GM03348 (cell line): ENCODE results near the gene NOP14.
"Not testable (repeated sequence)": the region's sequence is repeated elsewhere in the genome, so short reads cannot be mapped to it uniquely, and the experiment has no call there.

Experiments used
- DNase-seq: peaks from one replicate; pipeline ENCODE4 v3.0.0; 2012; ENCODE audit warnings: low spot score

The NOP14 gene

DNA sequence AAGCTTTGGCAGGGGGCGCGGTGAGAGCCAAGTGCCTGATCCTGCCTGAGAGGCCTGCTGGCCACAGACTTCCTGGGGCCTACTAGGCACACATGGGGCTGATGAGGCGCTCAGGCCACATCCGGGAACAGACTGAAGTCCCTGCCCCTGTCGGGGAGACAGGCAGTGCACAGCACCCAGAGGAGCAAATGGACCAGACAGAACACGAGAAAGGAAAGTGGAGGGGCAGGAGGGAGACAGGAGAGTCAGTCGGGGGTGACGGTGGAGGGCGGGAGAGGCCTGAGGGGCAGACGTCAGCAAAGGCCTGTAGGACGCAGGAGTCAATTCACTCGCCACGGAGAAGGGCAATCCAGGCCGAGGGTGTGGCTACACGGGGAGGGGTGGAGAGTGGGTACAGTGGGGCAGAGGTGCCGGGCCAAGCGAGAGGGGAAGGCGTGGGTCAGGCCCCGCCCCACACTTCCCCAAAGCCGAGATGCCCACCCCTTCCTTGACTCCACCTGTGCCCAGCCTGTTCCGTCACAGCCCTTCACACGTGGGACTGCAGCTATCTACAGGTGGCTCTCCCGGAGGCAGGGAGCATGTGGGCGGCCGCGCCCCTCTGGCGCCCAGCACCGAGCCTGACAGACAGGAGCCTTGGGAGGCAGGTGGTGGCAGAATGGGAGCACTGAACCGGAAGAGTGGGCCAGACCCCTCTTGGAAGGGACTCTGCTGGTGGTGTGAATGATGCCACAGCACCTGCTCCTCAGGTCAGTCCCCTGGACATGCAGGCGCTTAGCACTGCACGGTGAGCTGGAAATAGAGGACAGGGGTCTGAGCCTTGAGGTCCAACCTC, 20.5 kb downstream of the NOP14 start:
- DNase-seq: no peak

DNA sequence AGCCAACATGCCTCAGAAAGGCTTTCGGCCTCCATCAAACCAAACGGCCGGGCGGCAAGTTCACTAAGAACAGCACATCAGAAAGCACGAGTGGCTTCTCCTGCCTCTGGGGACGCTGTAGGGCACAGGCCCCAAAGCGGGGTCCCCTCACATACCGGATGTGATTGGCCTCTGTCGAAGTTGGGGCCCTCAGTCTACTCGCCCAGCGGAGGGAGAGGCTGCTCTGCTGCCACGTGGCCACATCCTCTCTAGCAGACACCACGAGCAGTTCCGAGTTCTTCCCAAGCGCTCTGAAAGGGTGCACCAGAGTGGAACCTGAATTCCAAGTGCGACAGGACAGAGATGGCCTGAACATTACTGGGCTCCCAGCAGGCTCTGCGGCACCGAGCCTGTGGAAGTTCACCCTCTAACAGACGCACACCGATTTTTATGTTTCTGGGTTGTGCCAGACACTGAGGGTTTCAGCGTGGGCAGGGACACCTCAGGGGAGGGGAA, 21.1 kb downstream of the NOP14 start:
- DNase-seq: no peak

DNA sequence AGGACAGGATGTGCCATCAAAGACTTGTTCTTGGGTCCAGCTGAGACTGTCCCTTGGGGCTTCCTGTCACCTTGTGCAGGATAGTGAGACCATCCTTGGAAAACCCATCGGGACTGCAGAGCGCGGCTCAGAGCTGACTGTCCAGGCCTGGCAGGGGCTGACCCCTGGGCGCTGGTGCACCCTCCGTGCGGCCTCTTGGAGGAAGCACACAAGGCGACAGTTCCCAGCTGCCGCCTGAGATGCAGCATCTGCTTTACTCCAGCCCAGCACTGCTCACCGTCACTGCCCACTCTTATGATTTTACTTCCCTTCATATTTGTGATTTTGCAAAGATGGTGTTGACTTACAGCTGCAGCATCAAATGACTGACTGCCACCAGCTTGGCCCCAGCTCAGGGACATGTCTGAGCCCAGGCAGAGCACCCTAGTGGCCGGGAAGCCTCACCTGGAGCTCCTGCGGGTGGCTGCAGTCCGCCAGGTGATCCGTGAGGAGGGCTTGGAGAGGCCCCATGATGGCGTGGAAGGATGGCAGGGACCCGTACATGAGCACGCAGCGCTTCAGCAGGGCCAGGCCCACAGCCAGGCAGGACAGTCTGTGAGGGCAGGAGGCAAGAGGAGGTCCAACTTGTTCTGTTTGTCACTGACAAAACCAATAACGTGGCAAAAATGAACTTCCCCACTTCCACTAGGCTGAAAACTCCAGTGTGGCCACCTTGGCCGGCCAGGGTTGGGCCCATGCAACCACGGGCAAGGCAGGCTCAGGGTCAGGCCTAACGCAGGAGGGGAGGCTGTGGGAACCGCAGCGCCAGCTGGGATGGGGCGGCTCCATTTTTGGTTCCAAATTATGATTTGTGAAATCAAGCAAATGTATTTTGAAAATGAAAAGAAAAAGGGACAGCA, 21.8 kb downstream of the NOP14 start:
- no peak for DNase-seq

DNA sequence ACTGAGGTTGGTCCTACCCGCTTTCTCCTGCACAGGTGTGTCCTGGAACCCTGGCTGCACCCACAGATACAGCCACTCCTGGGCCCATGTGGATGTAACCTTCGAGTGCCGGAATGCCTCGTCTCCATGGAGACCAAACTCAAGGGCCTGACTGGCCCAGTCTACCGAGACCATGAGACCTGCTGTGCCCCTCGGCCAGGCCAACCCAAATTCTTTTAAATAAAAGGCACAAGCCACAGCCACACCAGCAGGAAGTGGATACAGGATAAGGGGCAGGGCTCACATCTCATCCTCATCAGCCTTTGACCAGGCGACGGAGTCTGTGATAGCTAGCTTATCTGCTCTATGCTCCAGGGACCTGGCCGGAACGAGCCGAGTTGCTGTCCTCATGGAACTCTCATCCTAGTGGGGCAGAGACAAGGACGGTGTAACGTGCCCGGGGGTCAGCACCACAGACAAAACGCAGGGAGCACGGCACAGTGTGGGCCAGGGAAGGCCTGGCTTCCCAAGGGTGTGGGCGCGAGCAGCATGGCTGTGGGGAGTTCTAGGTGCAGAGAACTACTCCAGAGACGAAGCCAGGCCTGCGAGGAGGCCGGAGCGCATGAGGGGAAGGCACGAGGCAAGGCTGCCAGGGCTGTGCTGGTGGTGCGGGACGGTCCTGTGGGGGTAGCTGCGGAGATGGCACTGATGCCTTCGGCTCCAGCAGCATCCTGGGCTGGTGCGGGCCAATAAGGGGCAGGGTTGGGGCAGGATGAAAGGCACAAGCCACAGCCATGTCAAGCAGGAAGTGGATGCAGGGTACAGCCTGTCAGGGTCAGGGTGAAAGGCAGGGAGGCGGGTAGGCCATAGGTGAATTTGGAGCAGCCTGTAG, 22.7 kb downstream of the NOP14 start:
- DNase-seq: no peak

DNA sequence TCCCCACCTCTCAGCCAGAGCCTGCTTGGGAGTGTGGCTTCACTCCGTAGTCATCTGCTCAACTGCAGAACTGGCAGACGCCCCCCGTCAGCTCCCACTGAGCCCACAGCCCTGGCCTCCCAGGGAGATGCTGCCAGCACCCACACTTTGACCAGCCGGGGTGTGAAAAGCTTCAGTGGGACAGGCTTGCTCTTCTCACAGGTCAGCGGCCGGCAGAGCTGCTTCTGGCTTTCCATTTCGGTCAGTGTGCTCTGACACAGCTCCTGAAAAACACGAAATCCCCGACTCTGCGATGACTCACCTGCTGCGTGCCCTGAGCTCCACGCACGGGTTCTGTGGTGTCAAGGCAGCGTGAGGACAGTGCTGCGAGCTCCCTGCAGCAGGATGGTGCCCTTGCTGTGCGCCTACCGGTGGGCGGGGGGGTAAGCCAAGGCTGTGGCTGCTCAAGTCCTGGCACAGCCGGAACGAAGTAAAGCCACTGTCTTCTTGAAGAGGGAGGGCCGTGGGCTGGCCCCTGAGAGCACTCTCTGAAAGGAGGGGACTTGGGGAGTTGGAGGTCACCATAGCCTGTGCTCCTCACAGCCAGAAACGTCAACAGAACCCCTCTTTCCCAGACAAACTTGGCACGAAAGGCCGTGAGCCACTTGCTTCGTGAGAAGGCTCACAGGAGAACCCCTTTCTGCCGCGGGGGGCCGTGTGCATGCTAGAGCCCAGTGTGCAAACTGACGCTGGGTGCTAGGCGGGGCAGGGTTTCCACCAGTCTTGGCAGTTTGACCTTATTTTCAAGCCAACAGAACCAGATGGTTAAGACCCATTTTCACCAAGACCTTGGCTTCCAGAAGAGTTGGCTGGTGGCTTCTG, 23.6 kb downstream of the NOP14 start:
- no peak for DNase-seq

DNA sequence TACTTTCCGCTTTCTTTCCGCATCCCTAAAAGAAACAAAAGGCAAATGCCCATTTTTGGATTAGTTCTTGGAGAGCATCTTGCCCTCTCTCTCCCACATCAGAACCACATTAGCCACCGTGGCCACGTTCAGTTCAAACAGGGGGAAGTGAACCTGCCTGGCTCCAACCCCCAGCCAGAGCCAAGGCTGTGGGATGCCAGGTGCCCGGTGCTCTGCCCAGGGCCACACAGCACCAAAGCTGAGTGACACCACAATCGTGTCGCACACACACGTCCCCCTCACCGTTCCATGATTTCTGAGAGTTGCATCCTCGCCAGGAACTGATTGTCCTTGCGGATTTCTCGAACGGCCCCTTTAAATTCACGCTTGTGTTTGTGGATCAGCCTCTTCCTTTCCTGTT, 24.3 kb downstream of the NOP14 start:
- DNase-seq: no peak

DNA sequence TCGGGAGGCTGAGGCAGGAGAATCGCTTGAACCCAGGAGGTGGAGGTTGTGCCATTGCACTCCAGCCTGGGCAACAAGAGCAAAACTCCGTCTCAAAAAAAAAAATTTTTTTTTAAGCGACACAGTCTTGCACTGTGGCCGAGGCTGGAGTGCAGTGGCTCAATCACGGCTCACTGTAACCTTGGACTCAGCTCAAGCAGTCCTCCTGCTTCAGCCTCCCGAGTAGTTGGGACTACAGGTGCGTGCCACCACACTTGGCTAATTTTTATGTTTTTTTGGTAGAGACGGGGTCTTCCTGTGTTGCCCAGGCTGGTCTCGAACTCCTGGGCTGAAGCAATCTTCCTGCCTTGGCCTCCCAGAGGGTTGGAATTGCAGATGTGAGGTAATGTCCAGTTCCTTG, 24.8 kb downstream of the NOP14 start:
- DNase-seq: not testable (repeated sequence)

DNA sequence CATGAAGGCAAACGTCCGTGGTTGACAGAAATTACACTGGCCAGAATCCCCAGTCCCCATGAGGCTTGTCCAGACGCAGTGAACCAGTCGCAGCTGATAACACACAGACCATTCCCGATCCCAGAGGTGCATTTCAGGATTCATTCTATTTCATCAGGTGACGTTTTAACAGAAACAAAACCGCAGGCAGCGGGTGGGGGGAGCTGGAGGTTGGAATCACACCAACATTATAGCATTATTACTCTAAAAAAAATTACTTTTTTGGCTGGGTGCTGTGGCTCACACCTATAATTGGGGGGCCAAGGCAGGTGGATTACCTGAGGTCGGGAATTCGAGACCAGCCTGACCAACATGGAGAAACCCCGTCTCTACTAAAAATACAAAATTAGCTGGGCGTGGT, 25.2 kb downstream of the NOP14 start:
- no peak for DNase-seq

DNA sequence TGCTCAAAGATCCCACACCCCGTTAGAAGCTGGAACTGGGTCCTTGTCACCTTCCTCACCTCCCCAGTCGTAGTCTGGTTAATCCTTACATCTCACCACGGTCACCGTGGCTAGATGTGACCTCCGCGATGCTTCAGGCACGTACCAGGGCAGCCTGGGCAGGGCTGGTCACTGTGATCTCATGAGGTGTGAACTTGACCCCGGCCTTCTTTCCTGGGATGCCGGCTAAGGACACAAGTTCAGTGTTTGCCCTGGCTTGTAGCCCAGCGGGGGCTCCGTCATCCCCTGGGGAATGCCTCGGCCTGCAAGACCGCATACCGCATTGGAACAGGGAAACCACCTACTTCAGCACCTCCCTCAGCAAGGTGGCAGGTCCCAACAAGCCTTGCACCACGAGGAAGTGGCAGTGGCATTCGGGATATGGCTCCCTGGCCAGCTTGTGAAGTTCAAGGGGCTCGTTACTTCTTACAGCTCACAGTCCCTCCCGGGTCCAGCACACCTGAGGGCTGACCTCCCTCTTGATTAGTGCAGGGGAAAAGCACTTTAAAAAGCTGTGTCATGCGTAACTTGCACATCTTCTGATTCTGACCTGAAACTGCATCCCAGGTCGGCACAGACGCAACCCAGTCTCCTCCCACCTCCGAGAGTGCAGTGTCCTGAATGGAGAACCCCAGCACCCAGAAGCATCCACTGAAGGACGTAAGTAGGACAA, 25.9 kb downstream of the NOP14 start:
- no peak for DNase-seq

DNA sequence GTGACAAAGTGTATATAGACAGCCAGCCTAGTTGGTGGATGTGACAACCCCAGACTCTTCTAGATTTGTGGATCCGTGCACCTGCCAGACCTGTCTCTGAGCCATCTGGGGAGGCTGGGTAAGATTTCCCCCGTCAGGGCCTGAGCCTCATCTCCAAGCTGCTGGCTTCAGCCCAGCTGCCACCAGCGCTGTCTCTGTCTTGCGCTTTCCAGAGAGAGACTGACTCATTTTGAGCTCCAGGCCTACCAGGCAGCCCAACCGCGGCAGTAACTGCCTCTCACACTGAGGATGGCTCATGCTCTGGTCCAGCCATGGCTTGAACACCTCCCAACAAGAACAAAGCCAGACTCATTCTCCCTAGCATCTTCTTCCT, 26.4 kb downstream of the NOP14 start:
- DNase-seq: peak; percentile 51

DNA sequence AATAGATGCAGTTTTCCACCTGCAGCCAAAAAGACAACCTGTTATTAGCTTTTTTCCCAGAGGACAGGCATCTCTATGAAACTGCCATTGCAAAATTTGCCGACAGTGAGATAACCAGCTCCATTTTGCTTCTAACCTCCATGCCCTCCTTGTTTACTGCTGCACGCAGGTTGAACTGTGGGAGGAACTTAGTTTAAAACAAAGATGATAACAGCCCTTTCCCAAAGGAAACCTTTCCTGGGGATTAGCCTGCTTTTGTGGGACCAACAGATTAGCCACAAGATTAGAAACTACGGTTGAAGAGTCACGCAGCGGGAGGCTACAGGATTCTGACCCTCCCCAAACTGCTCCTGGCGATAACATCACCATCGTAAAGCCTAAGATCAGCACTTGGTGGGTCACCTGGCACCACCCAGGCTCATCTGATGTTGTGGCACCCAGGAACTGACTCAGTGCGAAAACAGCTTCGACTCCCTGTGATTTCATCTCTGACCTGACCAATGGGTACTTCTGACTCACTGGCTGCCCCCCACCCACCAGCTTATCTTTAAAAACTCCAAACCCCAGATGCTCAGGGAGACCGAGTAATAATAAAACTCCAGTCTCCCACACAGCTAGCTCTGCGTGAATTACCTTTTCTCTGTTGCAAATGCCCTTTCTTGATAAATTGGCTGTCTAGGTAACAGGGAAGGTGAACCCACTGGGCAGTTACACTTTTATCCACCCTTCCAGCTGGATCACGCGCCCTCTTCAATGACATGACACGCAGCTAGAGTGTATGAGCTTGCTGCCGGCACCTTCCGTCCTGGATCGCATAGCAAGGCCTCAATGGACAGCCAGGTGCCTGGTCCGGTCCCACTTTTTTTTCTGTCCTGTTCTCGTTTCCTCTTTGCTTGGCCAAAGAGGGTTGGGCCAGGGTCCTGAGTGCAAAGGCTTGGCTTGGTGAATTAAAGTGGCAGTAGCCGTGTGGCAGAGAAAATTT, 27.2 kb downstream of the NOP14 start:
- DNase-seq: no peak

DNA sequence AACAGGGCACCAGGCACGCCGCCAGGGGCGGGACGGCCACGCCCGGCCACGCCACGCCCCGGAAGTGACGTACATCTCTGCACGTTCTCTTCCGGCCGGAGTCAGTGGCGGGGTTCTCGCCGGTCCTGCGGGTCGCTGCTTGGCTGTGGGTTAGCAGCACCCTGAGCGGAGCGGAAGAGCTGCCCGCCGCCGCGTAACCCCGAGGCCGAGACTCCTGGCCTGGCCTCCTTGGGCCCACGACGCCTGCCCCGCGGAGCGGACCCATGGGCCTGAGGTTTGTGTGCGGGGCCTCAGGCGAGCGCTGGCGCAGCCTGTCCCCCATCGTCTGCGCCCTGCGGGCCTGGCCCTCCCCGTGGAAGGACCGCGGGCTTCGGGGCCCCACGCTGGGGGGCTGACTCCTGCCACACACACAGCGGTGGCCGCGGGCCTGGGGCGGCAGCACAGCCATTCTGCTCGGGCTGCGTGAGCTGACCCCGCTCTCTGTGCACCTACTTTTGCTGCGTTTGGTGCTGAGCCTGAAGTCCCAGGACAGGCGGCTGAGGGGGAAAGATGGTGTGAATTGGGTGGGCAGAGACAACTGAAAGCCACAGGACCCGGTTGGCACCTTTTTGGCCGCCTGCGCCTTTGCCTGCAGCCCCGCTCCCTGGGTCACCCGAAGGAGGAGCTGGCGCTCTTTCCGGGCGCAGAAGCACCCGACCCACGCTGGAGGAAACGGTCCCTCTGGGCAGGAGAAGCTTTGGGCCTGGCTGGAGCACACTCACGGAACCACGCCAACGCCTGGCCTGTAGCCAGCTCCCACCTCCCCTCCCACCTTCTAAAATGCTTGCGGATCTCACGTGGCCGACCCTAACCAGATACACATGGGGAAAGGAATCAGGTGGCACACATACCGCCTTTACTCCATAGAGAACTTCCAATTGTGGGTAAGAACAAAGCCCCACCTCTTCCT, 28.1 kb downstream of the NOP14 start:
- DNase-seq: peak; percentile 96

DNA sequence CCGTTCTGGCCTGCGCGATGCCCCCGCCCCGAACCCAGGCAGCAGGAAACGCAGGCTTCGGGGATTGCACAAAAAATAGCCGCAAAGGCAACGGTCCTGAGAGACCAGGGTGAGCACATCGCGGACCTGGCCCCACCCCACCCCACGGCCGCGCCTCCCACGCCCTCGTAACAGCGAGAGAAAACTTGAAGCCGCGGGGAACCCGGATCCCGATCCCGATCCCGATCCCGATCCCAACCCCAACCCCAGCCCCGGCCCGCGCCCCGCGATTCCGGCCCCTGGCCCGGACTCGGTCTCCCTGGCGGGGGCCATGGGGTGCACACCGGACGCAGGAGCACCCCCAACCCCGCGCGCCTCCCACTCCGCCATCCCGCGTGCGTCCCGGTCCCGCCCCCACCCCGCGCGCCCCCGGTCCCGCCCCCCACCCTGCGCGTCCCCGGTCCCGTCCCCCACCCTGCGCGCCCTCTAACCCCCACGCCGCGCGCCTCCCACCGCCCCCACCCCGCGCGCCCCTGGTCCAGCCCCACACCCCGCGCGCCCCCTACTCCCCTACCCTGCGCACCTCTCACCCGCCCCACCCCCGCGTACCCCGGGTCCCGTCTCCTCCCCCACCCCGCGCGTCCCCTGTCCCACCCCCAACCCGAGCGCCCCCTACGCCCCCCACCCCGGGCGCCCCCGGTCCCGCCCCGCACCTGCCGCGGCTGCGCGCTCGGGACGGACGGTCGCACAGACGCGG, 29.0 kb downstream of the NOP14 start:
- DNase-seq: peak; percentile 87

DNA sequence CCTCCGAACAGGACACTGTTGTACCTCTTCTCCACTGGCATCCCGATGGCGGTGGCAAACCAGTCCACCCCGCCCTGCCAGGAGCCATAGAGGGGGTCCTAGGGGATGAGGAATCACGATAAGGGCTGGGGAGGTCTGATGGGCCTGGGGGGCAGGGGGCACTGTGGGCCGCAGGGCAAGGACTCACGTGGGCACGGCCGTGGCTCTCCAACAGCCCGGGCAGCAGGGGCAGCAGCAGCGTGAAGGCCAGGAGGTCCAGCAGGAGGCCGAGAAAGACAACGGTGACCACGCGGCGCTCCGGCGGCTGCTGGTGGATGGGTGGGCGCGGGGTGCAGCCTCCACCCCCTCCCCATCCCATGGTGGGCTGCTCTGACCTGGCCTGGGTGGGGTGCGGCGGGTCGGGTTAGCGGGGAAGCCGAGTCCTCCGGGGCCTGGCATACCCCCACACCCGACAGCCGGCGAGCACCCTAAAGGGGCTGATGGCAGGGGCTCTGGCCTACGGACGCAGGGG, 29.6 kb downstream of the NOP14 start:
- peak; percentile 50 for DNase-seq

DNA sequence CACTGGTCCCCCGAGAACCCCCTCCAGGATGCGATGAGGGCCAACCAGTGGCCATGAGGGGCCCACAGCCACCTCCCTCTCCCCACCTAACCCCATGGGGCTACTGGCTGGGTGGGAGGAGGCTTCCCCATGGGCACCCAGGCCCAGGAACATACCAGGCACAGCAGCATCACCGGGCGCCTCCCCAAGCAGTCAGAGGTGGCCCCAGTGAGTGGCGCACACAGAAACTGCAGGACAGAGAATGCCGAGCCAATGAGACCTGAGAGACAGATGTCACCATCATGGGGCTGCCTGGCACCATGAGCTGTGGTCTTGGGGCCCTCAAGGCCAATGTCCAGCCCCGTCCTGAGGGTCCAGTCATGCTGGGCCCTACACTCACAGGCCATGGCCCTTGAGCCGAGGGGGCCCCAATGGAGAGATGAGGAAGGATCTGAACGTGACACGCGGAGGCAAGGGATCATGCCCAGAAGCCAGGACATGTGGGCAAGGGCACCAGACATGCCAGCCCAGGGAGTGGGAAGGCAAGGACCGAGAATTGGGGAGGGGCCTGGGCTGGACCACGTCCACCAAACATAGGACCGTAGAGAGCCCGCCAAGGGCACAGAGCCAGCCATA, 30.1 kb downstream of the NOP14 start:
- DNase-seq: no peak

DNA sequence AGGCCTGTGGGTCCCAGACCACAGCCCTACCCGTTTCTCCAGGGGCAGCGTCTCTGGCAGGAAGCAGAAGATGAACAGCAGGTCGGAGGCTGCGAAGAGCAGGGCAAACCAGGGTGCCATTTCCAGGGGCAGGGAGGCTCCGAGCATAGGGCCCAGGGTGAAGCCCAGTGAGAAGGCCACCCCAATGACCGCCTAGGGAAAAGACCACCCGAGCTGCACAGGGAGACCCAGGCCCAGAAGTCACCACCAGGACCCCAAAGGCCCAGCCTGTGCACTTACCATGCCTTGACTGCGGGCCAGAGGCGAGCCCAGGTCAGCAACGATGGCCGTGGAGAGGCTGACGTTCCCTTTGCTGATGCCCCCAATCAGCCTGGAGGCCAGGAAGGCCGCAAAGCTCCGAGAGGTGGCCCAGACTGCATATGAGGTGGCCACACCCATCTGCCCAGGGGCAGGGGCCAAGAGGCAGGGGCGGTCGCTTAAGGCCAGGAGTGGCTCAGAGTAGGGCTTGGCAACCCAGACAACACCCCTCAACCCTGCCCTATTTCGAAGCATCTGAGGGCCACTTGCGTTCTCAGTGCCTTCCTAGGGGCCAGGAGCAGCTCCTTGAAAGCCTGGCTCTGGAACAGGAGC, 30.8 kb downstream of the NOP14 start:
- no peak for DNase-seq
